Panc1 (cell line): Measurements from ENCODE around the gene NCDN. TPM values are rescaled to one million over a fixed set of nuclear protein-coding genes. Genes with fewer than 3 reads are reported as not detected.

Experiments
- ATAC-seq: fragments of 200-7000 bp; cut with Tn5 transposase; 2 replicates; pipeline ENCODE4 v1.9.1; 2020; ENCODE audit warnings: mild to moderate bottlenecking, moderate library complexity
- BruUV-seq: library from RNA; stranded (reverse); fragments of 400-500 nt; replicated peaks from 2 replicates; lab custom pipeline; 2021; lab: Mats Ljungman, UMichigan
- CTCF ChIA-PET: fragments of 300-600 bp; sonication (Branson Sonifier 250); formaldehyde crosslinking; loops from one replicate; lab custom pipeline; 2022; ENCODE audit warnings: antibody characterized with exemption; lab: Charles Lee
- POLR2A ChIA-PET: fragments of 300-600 bp; sonication (Branson Sonifier 250); formaldehyde crosslinking; loops from one replicate; lab custom pipeline; 2022; ENCODE audit warnings: antibody characterized with exemption; lab: Charles Lee
- DNase-seq: peaks from one replicate; pipeline ENCODE4 v3.0.0-alpha.2; 2010; ENCODE audit warnings: low read depth, low spot score
- H3K27ac ChIP-seq: 2 replicates; pipeline ENCODE4 v1.5.1; 2011; ENCODE audit warnings: mild to moderate bottlenecking, low read length, inconsistent platforms
- H3K27me3 ChIP-seq: fragments of 200-500 bp; sonication (Bioruptor generic); 2 replicates; pipeline ENCODE4 v1.6.0; 2014; ENCODE audit warnings: low read length, inconsistent platforms; ENCODE audit not compliant: control insufficient read depth, insufficient read depth
- H3K36me3 ChIP-seq: fragments of 200-500 bp; sonication (Bioruptor generic); 2 replicates; pipeline ENCODE4 v1.5.1; 2014; ENCODE audit warnings: inconsistent platforms, mild to moderate bottlenecking, low read length, moderate library complexity; ENCODE audit not compliant: control insufficient read depth, insufficient read depth
- H3K4me1 ChIP-seq: 2 replicates; pipeline ENCODE4 v1.5.1; 2011; ENCODE audit warnings: inconsistent platforms, mild to moderate bottlenecking, low read length, moderate library complexity; ENCODE audit not compliant: control insufficient read depth, insufficient read depth
- H3K4me3 ChIP-seq, 2 experiments: 2 replicates each; pipeline ENCODE4 v1.5.1; 2011 to 2012; ENCODE audit warnings: low read depth in 2 of 2, low read length in 2 of 2, mild to moderate bottlenecking in 2 of 2, inconsistent platforms in 1 of 2, moderate library complexity in 1 of 2
- H3K9me3 ChIP-seq: fragments of 200-500 bp; sonication (Bioruptor generic); 2 replicates; pipeline ENCODE4 v1.5.1; 2014; ENCODE audit warnings: low read depth, mild to moderate bottlenecking, inconsistent platforms, low read length, moderate library complexity; ENCODE audit not compliant: control insufficient read depth, insufficient read depth
- CTCF ChIP-seq: fragments of 450-650 bp; IDR thresholded peaks from 2 replicates; pipeline ENCODE4 v1.5.1; 2017; ENCODE audit warnings: mild to moderate bottlenecking
- POLR2AphosphoS5 ChIP-seq: IDR thresholded peaks from 2 replicates; pipeline ENCODE4 v1.6.1; 2012; ENCODE audit warnings: mild to moderate bottlenecking, low read depth, low read length, moderate library complexity
- REST ChIP-seq, 2 experiments: IDR thresholded peaks; 2 replicates each; pipeline ENCODE4 v1.6.1; 2011 to 2012; ENCODE audit warnings: low read depth in 2 of 2, control low read depth in 1 of 2, low read length in 1 of 2, mild to moderate bottlenecking in 1 of 2, moderate library complexity in 1 of 2; ENCODE audit not compliant: insufficient read depth in 1 of 2
- SIN3A ChIP-seq: IDR thresholded peaks from 2 replicates; pipeline ENCODE4 v1.6.1; 2012; ENCODE audit warnings: low read depth, mild to moderate bottlenecking, low read length, moderate library complexity, borderline replicate concordance; ENCODE audit not compliant: insufficient read depth
- TCF7L2 ChIP-seq: IDR thresholded peaks from 2 replicates; pipeline ENCODE4 v1.6.1; 2011; ENCODE audit warnings: mild to moderate bottlenecking, low read depth, low read length, inconsistent platforms
- in situ Hi-C: cut with HindIII; loops from 2 replicates; pipeline ENCODE4 v1.10.0; 2016; ENCODE audit warnings: low sequenced_read_pairs, low pct_unique_long_range_greater_than_20kb
- intact Hi-C: fragments of 100-400 bp; cut with micrococcal nuclease; formaldehyde crosslinking; loops from one replicate; pipeline ENCODE4 v1.10.0; 2022; ENCODE audit not compliant: unreplicated experiment
- total RNA-seq: library from RNA; stranded (reverse); gene quantifications from one replicate; pipeline ENCODE4 v1.2.1, GENCODE V29; 2021; ENCODE audit not compliant: unreplicated experiment

Gene NCDN
- total RNA-seq, 1 experiment from 2014 or later = 64.1 TPM

GRCh38 chr1:35599411-35599810 lies 41.8 kb downstream of the NCDN start:
- no peak for DNase-seq
- Histone ChIP-seq H3K27ac (no peak overlapping the region), H3K9me3 (no peaks in the 10 kb centered on the region), H3K4me3 (no peak overlapping the region), H3K27me3 (no peaks in the 10 kb centered on the region), H3K36me3 (peaks cover 12% of the 10 kb centered on the region), H3K4me1 (no peaks in the 10 kb centered on the region)
- ChIA-PET POLR2A (interaction anchor here (0.6 kb wide), 1 partner anchor 12 kb away, joined by 3 read pairs; no protein-coding TSS in a partner anchor), CTCF (no interaction called here)
- in situ Hi-C loops = no loop called here
- BruUV-seq = no TSS peak
- intact Hi-C loops = no loop called here
- TF ChIP-seq POLR2AphosphoS5 (no peak), SIN3A (no peak), CTCF (no peak), TCF7L2 (no peak), REST (IDR thresholded peaks at IDR 0.05; ENCODE audit: insufficient read depth in 1 of 2, low read depth in 2 of 2, low read length in 1 of 2) (no peak)
- ATAC-seq = no peak

GRCh38 chr1:35600593-35600992 lies 43.0 kb downstream of the NCDN start:
- ATAC-seq (no peak), DNase-seq (no peak)
- Histone ChIP-seq H3K4me3 (no peak overlapping the region), H3K9me3 (no peaks in the 10 kb centered on the region), H3K36me3 (peaks cover 17% of the 10 kb centered on the region), H3K27me3 (no peaks in the 10 kb centered on the region), H3K4me1 (no peaks in the 10 kb centered on the region), H3K27ac (no peak overlapping the region)
- ChIA-PET POLR2A (no interaction called here), CTCF (no interaction called here)
- in situ Hi-C loops = no loop called here
- no peak for TF ChIP-seq CTCF
- intact Hi-C loops = no loop called here
- no TSS peak for BruUV-seq
